Stimulated activated CD8-positive, alpha-beta memory T cell treated with anti-CD3 and anti-CD28 coated beads, Interleukin-12 subunit alpha, Interleukin-12 subunit beta, amount 100 ng/mL, for 4 hours (primary cell): Measurements from ENCODE around the gene CELA3A.

Source experiments
- DNase-seq: peaks from one replicate; pipeline ENCODE4 v3.0.0-alpha.2; 2020; ENCODE audit warnings: low read depth

CELA3A gene

DNA sequence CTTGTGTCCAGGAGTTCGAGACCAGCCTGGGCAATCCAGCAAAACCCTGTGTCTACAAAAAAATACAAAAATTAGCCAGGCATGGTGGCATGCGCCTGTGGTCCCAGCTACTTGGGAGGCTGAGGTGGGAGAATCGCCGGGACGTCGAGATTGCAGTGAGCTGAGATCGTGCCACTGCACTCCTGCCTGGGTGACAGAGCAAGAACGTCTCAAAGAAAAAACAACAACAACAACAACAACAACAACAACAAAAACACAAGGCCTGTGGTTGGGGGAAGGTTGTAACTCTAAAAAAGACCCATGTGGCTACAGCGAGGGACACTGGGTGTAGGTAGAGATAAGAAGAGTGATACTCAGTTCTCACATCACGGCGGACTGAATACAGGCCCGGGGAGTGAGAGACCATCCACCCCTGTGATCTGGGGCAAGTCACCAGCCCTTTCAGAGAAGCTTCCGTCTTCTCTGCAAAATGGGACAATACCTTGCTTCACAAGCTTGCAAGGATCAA lies 50.2 kb downstream of the CELA3A start:
- DNase-seq: no peak

DNA sequence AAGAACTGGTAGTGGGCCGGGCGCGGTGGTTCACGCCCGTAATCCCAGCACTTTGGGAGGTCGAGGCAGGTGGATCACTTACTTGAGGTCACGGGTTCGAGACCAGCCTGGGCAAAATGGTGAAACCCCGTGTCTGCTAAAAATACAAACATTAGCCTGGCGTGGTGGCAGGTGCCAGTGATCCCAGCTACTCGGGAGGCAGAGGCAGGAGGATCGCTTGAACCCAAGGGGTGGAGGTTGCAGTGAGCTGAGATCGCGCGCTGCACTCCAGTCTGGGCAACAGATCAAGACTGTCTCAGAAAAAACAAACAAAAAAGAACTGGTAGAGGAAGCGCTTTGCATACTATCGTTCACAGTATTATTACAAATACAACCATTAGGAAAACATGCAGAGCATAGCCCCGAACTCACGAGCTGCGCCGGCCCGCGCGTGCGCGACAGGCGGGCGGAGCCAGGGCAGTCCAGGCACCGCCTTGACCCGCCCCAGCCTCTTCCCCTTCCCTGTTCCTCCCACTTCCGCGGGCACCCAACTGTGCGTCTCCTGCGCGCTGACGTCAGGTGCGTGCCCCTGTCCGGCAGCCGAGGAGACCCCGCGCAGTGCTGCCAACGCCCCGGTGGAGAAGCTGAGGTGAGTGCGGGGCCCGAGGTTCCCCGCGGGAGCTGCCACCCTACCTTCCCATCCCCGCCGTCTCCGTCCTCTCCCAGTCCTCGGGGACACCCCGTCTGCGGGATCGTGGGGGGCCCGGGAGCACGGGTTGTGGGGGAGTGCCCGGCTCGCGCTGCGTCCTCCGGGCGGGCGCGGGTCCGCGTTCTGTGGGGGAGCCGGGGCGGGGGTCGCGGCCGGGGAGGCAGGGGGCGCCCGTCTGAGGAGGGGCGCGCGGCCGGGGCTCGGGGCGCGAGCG lies 50.9 kb downstream of the CELA3A start, which contains the start of gene CDC42:
Gene CDC42, plus strand, starts transcription at position 595 of the 902 bp plus-strand sequence. CDS start 25,770 bp downstream, outside the sequence.
- peak; percentile 94 for DNase-seq

DNA sequence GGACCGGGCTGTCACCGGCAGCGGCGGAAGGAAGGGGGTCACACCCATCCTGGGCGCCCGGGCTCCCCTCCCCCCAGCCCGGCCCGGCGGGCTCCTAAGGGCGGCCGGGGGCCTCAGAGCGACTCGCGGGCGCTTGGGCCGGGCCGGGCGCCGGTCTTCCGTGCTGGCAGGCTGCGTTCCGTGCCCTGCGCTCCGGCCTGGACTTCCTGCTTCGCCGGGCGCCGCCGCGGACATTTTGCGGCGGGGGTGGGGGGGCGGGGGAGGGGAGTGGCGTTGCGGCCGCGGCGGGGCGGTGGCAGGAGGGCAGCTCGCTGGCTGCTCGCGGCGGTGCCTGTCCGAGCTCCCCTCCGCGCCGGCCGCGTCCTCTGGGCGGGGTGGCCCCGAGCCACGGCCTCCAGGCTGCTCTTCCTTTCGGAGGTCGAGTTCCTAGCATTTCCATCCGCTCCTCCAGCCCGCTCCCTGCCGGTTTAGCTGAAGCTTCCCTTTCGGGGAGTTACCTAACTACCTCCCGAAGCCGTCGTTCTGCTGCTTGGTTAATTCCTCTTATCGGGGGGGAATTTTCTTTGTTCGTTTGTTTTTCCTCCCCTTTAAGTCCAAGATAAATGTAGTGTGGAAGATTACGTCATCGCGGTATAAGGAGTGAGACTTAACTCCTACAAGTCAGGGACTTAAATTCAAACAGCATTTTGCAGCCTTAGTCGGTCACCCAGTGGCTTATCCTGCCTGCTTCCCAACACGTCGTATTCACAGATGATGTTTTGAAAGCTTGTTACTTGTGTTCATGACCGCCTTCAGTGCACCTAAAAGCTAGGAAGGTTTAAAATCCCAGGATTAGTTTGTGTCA lies 51.8 kb downstream of the CELA3A start:
- DNase-seq: peak; percentile 39

DNA sequence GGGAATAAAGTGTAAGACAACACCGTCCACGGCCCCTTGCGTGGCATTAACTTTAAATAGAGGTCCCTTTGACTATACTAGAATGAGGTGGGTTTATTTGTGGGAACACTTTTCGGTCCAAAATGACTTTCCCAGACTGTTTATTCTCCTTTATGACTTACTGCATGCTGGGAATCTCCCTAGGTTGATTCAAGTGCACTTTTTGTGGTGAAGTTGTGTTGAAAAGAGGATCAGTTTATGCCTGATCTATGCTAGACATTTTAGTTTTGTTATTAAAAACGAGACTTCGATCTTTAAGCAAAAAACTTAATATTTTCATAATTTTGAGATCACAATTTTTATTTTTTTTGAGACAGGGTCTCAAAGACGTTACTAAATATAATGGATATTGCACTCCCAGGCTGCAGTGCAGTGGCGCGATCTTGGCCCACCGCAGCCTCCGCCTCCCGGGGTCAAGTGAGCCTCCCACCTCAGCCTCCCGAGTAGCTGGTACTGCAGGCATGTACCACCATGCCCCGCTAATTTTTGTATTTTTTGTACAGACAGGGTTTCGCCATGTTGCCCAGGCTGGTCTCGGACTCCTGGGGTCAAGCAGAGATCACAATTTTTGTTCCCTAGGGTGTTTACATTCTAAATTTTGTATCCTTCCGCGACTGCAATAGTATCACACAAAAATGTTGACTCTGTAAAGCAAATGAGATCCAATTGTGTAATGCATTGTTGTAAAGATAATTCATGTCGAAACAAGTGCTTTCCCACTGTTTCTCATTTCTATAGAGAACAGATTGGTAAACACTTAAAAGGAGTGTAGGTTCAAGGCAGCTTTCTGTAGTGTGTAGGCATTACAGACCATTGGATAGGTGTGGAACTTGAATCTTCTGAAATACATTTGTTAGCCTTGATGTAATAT lies 52.7 kb downstream of the CELA3A start:
- DNase-seq: no peak

DNA sequence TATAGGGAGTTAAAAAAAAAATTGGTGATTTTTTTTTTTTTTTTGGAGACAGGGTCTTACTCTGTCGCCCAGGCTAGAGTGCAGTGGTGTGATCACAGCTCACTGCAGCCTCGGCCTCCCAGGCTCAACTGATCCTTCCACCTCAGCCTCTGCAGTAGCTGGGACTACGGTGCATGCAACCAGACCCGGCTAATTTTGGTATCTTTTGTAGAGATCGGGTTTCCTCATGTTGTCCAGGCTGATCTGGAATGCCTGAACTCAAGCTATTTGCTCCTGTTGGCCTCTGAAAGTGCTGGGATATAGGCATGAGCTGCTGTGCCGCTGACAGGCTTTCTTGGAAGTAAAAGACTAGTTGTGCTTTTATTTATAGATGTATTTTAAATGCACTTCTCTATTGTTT lies 54.0 kb downstream of the CELA3A start:
- no peak for DNase-seq

DNA sequence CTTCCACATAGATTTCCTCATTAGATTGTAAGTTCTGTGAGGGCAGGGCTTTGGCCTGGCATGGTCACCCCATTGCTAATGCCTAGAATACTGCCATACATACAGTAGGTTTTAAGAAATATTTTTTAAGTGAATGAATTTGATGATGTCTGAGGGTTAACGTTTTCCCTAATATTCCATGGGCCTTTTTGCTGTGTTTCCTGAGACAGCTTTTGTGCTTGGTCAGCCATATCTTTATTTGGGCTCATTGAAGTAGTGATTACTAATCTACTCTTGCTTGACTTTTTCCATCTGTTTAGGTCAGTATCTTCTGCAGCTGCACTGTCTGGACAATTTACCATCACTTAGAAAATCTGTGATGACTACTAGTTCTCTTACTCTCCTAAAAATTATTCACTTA lies 54.6 kb downstream of the CELA3A start:
- DNase-seq: no peak

DNA sequence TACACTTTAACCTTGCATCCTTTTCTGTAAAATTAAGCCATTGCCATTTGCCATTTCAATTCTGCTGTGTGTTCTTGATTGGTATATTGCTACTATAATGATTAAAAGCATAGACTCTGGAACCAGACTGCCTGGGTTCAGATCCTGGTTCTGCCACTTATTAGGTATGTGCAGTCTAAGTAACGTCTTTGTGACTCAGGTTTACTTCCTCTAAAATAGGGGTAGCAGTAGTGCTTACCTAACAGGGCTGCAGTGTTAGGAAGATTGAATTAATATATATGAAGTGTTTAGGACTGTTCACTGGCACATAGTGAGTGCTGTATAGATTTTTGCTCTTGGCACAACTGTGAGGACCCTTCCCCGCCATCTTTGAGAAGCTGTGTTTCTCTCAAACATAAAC lies 55.5 kb downstream of the CELA3A start:
- DNase-seq: no peak

DNA sequence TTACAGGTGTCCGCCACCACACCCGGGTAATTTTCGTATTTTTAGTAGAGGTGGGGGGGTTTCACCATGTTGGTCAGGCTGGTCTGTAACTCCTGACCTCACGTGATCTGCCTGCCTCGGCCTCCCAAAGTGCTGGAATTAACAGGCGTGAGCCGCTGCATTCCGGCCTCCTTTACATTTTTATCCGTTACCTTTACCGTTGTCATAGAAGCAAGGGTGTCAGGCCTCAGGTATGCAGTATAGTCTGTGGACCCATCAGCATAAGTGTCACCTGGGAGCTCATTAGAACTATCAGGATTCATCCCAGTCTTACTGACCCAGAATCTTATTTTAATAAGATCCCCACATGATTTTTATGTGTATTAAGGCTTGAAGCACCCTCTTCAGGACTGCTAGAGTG lies 56.4 kb downstream of the CELA3A start:
- no peak for DNase-seq
